Sigmoid colon (tissue), 7 donors: ENCODE data around the gene RINT1. TPM values are rescaled to one million over a fixed set of nuclear protein-coding genes. Genes with fewer than 3 reads are reported as not detected.

ENCODE experiments used
- DNase-seq: peaks from one replicate; pipeline ENCODE4 v3.0.0-alpha.2; 2019
- H3K27ac ChIP-seq, 4 donors: fragments of 200-600 bp; sonication (generic); one replicate each; pipeline ENCODE4 v1.5.1; 2016 to 2019; ENCODE audit warnings: mild to moderate bottlenecking in 1 of 4
- H3K27me3 ChIP-seq, 3 donors: fragments of 200-600 bp; sonication (generic); one replicate each; pipeline ENCODE4 v1.5.1; 2019; ENCODE audit warnings: mild to moderate bottlenecking in 1 of 3
- H3K36me3 ChIP-seq, 4 donors: fragments of 200-600 bp; sonication (generic); one replicate each; pipeline ENCODE4 v1.5.1; 2016 to 2019
- H3K4me1 ChIP-seq, 4 donors: fragments of 200-600 bp; sonication (generic); one replicate each; pipeline ENCODE4 v1.5.1; 2017 to 2019
- H3K4me3 ChIP-seq, 4 donors: fragments of 200-600 bp; sonication (generic); one replicate each; pipeline ENCODE4 v1.5.1; 2017 to 2019; ENCODE audit warnings: mild to moderate bottlenecking in 2 of 4, moderate library complexity in 1 of 4
- H3K9me3 ChIP-seq, 4 donors: fragments of 200-600 bp in 3 of 4; sonication (generic) in 3 of 4; one replicate each; pipeline versions ENCODE4 v1.5.1 to v1.6.1; 2013 to 2019
- EP300 ChIP-seq, 4 donors: sonication (generic); formaldehyde crosslinking; IDR thresholded peaks; one replicate each; pipeline ENCODE4 v1.6.1; 2017; ENCODE audit warnings: antibody characterized with exemption in 4 of 4
- POLR2A ChIP-seq, 2 donors: fragments of 450-650 bp; IDR thresholded peaks; one replicate each; pipeline ENCODE4 v1.6.1; 2016; ENCODE audit warnings: antibody characterized with exemption in 2 of 2, mild to moderate bottlenecking in 2 of 2, moderate library complexity in 2 of 2
- POLR2AphosphoS5 ChIP-seq, 4 donors: sonication (generic); formaldehyde crosslinking; IDR thresholded peaks; one replicate each; pipeline ENCODE4 v1.6.1; 2017; ENCODE audit warnings: antibody characterized with exemption in 4 of 4
- WGBS, 2 donors: extraction: QIAGEN DNeasy Blood & Tissue Kit; methylation state at CpG; one replicate each; pipeline ENCODE4 v1.1.7; 2013; 5-methylcytosine and 5-hydroxymethylcytosine counted together
- intact Hi-C: fragments of 100-400 bp; cut with DNase I; formaldehyde crosslinking; loops from one replicate; pipeline ENCODE4 v1.15.1; 2023
- polyA plus RNA-seq, 3 donors: library from polyadenylated mRNA; stranded (reverse); fragments of 200-250 nt; gene quantifications; one replicate each; pipeline ENCODE4 v1.2.3, GENCODE V29; 2013
- total RNA-seq, 4 donors: library from RNA; depleted of rRNA; stranded (reverse); fragments of >200 nt; gene quantifications; one replicate each; pipeline ENCODE4 v1.1.0, GENCODE V29; 2016
- TF ChIP-seq, protein P1 (sequence below), 4 experiments: fragments of 450-650 bp in 3 of 4; fragments of 200-600 bp in 1 of 4; IDR thresholded peaks; one replicate each; pipeline ENCODE4 v1.5.1; 2016 to 2019; ENCODE audit warnings: antibody characterized with exemption in 4 of 4, mild to moderate bottlenecking in 3 of 4, moderate library complexity in 2 of 4
- donor health status: healthy with polysubstance abuse.
- donor health status: Bipolar disorder and iron deficiency.
- donor health status: healthy.

The RINT1 gene
- total and polyA plus RNA-seq, 7 donors: 7.9 to 22.2 (median 15.5) TPM

- WGBS, 2 donors: 87 to 97% methylated on average over 5 of the region's 5 CpGs
- H3K4me3 ChIP-seq: peak overlapping the region in 3 of 4 donors; percentile 7 to 33 (median 19)
- H3K36me3 ChIP-seq: no peaks in the 10 kb centered on the region
- H3K27me3 ChIP-seq: no peaks in the 10 kb centered on the region
- intact Hi-C loops: loop anchor here (10.0 kb wide), 1 partner anchor 339 kb away; no protein-coding TSS in a partner anchor
- peaks cover 0 to 12% (median 7%) of the 10 kb centered on the region in 4 donors for H3K4me1 ChIP-seq
- H3K9me3 ChIP-seq: no peaks in the 10 kb centered on the region
- no peak for DNase-seq
- H3K27ac ChIP-seq: peak overlapping the region; percentile 54 to 77 (median 68)
- TF ChIP-seq EP300 (IDR thresholded peaks at IDR 0.05) (no peak), POLR2A (IDR thresholded peaks at IDR 0.05) (no peak), POLR2AphosphoS5 (IDR thresholded peaks at IDR 0.05) (no peak)
- TF ChIP-seq, protein P1, sequence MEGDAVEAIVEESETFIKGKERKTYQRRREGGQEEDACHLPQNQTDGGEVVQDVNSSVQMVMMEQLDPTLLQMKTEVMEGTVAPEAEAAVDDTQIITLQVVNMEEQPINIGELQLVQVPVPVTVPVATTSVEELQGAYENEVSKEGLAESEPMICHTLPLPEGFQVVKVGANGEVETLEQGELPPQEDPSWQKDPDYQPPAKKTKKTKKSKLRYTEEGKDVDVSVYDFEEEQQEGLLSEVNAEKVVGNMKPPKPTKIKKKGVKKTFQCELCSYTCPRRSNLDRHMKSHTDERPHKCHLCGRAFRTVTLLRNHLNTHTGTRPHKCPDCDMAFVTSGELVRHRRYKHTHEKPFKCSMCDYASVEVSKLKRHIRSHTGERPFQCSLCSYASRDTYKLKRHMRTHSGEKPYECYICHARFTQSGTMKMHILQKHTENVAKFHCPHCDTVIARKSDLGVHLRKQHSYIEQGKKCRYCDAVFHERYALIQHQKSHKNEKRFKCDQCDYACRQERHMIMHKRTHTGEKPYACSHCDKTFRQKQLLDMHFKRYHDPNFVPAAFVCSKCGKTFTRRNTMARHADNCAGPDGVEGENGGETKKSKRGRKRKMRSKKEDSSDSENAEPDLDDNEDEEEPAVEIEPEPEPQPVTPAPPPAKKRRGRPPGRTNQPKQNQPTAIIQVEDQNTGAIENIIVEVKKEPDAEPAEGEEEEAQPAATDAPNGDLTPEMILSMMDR (IDR thresholded peaks at IDR 0.05): no peak
Measured at GRCh38 chr7:105493923-105494315, 38.1 kb upstream of the RINT1 start.

GRCh38 chr7:105496521-105496920 is 35.5 kb upstream of the RINT1 start:
- no peak for TF ChIP-seq POLR2A (IDR thresholded peaks at IDR 0.05)
- no peak for TF ChIP-seq POLR2AphosphoS5 (IDR thresholded peaks at IDR 0.05)
- Histone ChIP-seq H3K9me3 (no peaks in the 10 kb centered on the region), H3K27ac (no peak overlapping the region), H3K4me3 (no peak overlapping the region), H3K36me3 (peaks cover 0 to 18% (median 0%) of the 10 kb centered on the region in 4 donors), H3K27me3 (no peaks in the 10 kb centered on the region), H3K4me1 (peaks cover 0 to 12% (median 7%) of the 10 kb centered on the region in 4 donors)
- WGBS, 2 donors: 90 to 94% methylated on average over 2 of the region's 2 CpGs
- intact Hi-C loops: loop anchor here (10.0 kb wide), 1 partner anchor 342 kb away; no protein-coding TSS in a partner anchor
- no peak for DNase-seq

GRCh38 chr7:105497016-105497415 is 35.0 kb upstream of the RINT1 start:
- WGBS, 2 donors: 96 to 97% methylated on average over 5 of the region's 5 CpGs
- intact Hi-C loops: loop anchor here (10.0 kb wide), 1 partner anchor 342 kb away; no protein-coding TSS in a partner anchor
- Histone ChIP-seq H3K27ac (no peak overlapping the region), H3K4me1 (peaks cover 0 to 12% (median 7%) of the 10 kb centered on the region in 4 donors), H3K4me3 (no peak overlapping the region), H3K27me3 (no peaks in the 10 kb centered on the region), H3K9me3 (no peaks in the 10 kb centered on the region), H3K36me3 (peaks cover 0 to 21% (median under 1%) of the 10 kb centered on the region in 4 donors)
- DNase-seq: no peak
- TF ChIP-seq POLR2AphosphoS5 (IDR thresholded peaks at IDR 0.05): no peak
- TF ChIP-seq EP300 (IDR thresholded peaks at IDR 0.05): no peak
- TF ChIP-seq, protein P1 (IDR thresholded peaks at IDR 0.05): no peak
- no peak for TF ChIP-seq POLR2A (IDR thresholded peaks at IDR 0.05)

- Histone ChIP-seq H3K27me3 (no peaks in the 10 kb centered on the region), H3K4me1 (no peaks in the 10 kb centered on the region), H3K36me3 (peaks cover 0 to 37% (median 3%) of the 10 kb centered on the region in 4 donors), H3K27ac (no peak overlapping the region), H3K4me3 (no peak overlapping the region), H3K9me3 (no peaks in the 10 kb centered on the region)
- no peak for TF ChIP-seq EP300 (IDR thresholded peaks at IDR 0.05)
- no peak for TF ChIP-seq POLR2AphosphoS5 (IDR thresholded peaks at IDR 0.05)
- TF ChIP-seq POLR2A (IDR thresholded peaks at IDR 0.05): no peak
- TF ChIP-seq, protein P1 (IDR thresholded peaks at IDR 0.05): no peak
- intact Hi-C loops: no loop called here
- no peak for DNase-seq
- WGBS, 2 donors: 92 to 96% methylated on average over 9 of the region's 9 CpGs
Measured at GRCh38 chr7:105502173-105502572, 29.8 kb upstream of the RINT1 start.

- DNase-seq: no peak
- H3K27me3 ChIP-seq: no peaks in the 10 kb centered on the region
- no peaks in the 10 kb centered on the region for H3K4me1 ChIP-seq
- H3K4me3 ChIP-seq: no peak overlapping the region
- TF ChIP-seq, protein P1 (IDR thresholded peaks at IDR 0.05): no peak
- no peak for TF ChIP-seq POLR2A (IDR thresholded peaks at IDR 0.05)
- no peak for TF ChIP-seq EP300 (IDR thresholded peaks at IDR 0.05)
- TF ChIP-seq POLR2AphosphoS5 (IDR thresholded peaks at IDR 0.05): no peak
- peaks cover 0 to 9% (median 0%) of the 10 kb centered on the region in 4 donors for H3K36me3 ChIP-seq
- 61 to 78% methylated on average over 4 of the region's 4 CpGs for WGBS, 2 donors
- intact Hi-C loops: no loop called here
- no peak overlapping the region for H3K27ac ChIP-seq
- no peaks in the 10 kb centered on the region for H3K9me3 ChIP-seq
Measured at GRCh38 chr7:105512415-105512814, 19.6 kb upstream of the RINT1 start.
